HepG2 (cell line): ENCODE results near the gene BCL2L11. TPM values are rescaled to one million over a fixed set of nuclear protein-coding genes. Genes with fewer than 3 reads are reported as not detected.
A peak's percentile ranks its signal among the peaks of the same experiment; 100 is the strongest.

Source experiments
- ATAC-seq: fragments of 200-7000 bp; cut with Tn5 transposase; 3 replicates; pipeline ENCODE4 v1.9.1; 2020; ENCODE audit warnings: mild to moderate bottlenecking, moderate library complexity
- BruUV-seq: library from RNA; stranded (reverse); fragments of 400-500 nt; replicated peaks from 2 replicates; lab custom pipeline; 2021; lab: Mats Ljungman, UMichigan
- CTCF ChIA-PET: fragments of 300-600 bp; formaldehyde crosslinking; extraction: SDS; loops from one replicate; lab custom pipeline; 2021; ENCODE audit warnings: low total read pairs, inconsistent platforms, low intra/inter-chr PET ratio; lab: Yijun Ruan, JAX
- POLR2A ChIA-PET: fragments of 350-600 bp; sonication (Branson Sonifier 250); formaldehyde crosslinking; loops from one replicate; lab custom pipeline; 2020; ENCODE audit warnings: antibody characterized with exemption, inconsistent platforms; lab: Yijun Ruan, JAX
- DNase-seq: peaks from one replicate; pipeline ENCODE4 v3.0.0-alpha.2; 2015; ENCODE audit warnings: low spot score
- FAIRE-seq: peaks from 3 replicates; lab custom pipeline; 2011; peaks lifted over from hg19 to GRCh38; lab: Jason Lieb, UNC
- H2AFZ ChIP-seq: one replicate; pipeline ENCODE4 v1.6.1; 2011; ENCODE audit warnings: low read length, inconsistent platforms
- H3K27ac ChIP-seq: fragments of 300-600 bp; 3 replicates; pipeline ENCODE4 v1.8.0; 2011; ENCODE audit warnings: mixed run types, mild to moderate bottlenecking, mixed read lengths, low read length, inconsistent platforms; ENCODE audit not compliant: insufficient read depth; ENCODE audit errors: extremely low read length
- H3K27me3 ChIP-seq, 2 experiments: fragments of 200-600 bp in 1 of 2; 2 replicates in 1 of 2; 3 replicates in 1 of 2; pipeline versions ENCODE4 v1.6.0 to v1.8.0; 2011; ENCODE audit warnings: low read length in 2 of 2, mild to moderate bottlenecking in 2 of 2, moderate library complexity in 2 of 2, inconsistent platforms in 1 of 2; ENCODE audit not compliant: insufficient read depth in 2 of 2, control insufficient read depth in 1 of 2
- H3K36me3 ChIP-seq, 2 experiments: fragments of 200-600 bp in 1 of 2; replicated peaks in 1 of 2; 2 replicates in 1 of 2; 3 replicates in 1 of 2; pipeline versions ENCODE4 v1.5.1 to v1.8.0; 2011; ENCODE audit warnings: low read length in 2 of 2, inconsistent platforms in 1 of 2; ENCODE audit not compliant: insufficient read depth in 2 of 2, control insufficient read depth in 1 of 2
- H3K4me1 ChIP-seq: 2 replicates; pipeline ENCODE4 v1.5.1; 2012; ENCODE audit warnings: low read length, inconsistent platforms; ENCODE audit not compliant: insufficient read depth
- H3K4me2 ChIP-seq: 2 replicates; pipeline ENCODE4 v1.6.0; 2011; ENCODE audit warnings: low read depth, low read length, inconsistent platforms
- H3K4me3 ChIP-seq, 3 experiments: fragments of 200-600 bp in 1 of 3; sonication (generic), shearing (Covaris generic) in 1 of 3; replicated peaks in 1 of 3; 2 replicates each; pipeline ENCODE4 v1.5.1; 2011 to 2016; ENCODE audit warnings: low read length in 3 of 3, inconsistent platforms in 2 of 3, low read depth in 2 of 3, mild to moderate bottlenecking in 2 of 3, control low read depth in 1 of 3, mixed read lengths in 1 of 3; ENCODE audit not compliant: insufficient read depth in 1 of 3
- H3K79me2 ChIP-seq: one replicate; pipeline ENCODE4 v1.6.1; 2011; ENCODE audit warnings: low read length, inconsistent platforms; ENCODE audit not compliant: insufficient read depth
- H3K9ac ChIP-seq: 2 replicates; pipeline ENCODE4 v1.6.0; 2011; ENCODE audit warnings: mild to moderate bottlenecking, low read depth, low read length, inconsistent platforms; ENCODE audit not compliant: insufficient read depth
- H3K9me3 ChIP-seq: 2 replicates; pipeline ENCODE4 v1.5.1; 2012; ENCODE audit warnings: mild to moderate bottlenecking, low read length
- H4K20me1 ChIP-seq: 2 replicates; pipeline ENCODE4 v1.6.0; 2011; ENCODE audit warnings: inconsistent platforms, mild to moderate bottlenecking, low read length, moderate library complexity; ENCODE audit not compliant: insufficient read depth
- CBX5 ChIP-seq: sonication (generic); formaldehyde crosslinking; IDR thresholded peaks from 2 replicates; pipeline ENCODE4 v1.4.0; 2020; ENCODE audit warnings: missing genetic modification reagents, borderline replicate concordance
- HDAC1 ChIP-seq: sonication (generic); formaldehyde crosslinking; IDR thresholded peaks from 2 replicates; pipeline ENCODE4 v1.5.1; 2020; ENCODE audit warnings: mild to moderate bottlenecking, missing genetic modification reagents
- JUN ChIP-seq: sonication (generic); formaldehyde crosslinking; IDR thresholded peaks from 2 replicates; pipeline ENCODE4 v1.4.0; 2020; ENCODE audit warnings: mild to moderate bottlenecking, missing genetic modification reagents
- ONECUT2 ChIP-seq: sonication (generic); formaldehyde crosslinking; IDR thresholded peaks from 2 replicates; pipeline ENCODE4 v1.4.0; 2020; ENCODE audit warnings: missing genetic modification reagents
- REXO4 ChIP-seq: sonication (generic); formaldehyde crosslinking; IDR thresholded peaks from 2 replicates; pipeline ENCODE4 v1.8.0; 2022; ENCODE audit warnings: missing genetic modification reagents, mild to moderate bottlenecking, borderline replicate concordance
- SALL1 ChIP-seq: sonication (generic); formaldehyde crosslinking; IDR thresholded peaks from 2 replicates; pipeline ENCODE4 v1.8.0; 2022; ENCODE audit warnings: mild to moderate bottlenecking, missing genetic modification reagents
- SIN3A ChIP-seq: IDR thresholded peaks from 2 replicates; pipeline ENCODE4 v1.6.1; 2011; ENCODE audit warnings: low read depth, mild to moderate bottlenecking, control low read depth, low read length, borderline replicate concordance
- SOX13 ChIP-seq, 3 experiments: fragments of 450-650 bp in 1 of 3; sonication (generic) in 1 of 3; formaldehyde crosslinking in 1 of 3; IDR thresholded peaks in 2 of 3; conservative IDR thresholded peaks in 1 of 3; 2 replicates each; pipeline versions ENCODE4 v1.5.0 to v1.6.1; 2016 to 2020; ENCODE audit warnings: antibody characterized with exemption in 1 of 3, mild to moderate bottlenecking in 1 of 3, missing compliant biosample characterization in 1 of 3, missing genetic modification reagents in 1 of 3, moderate library complexity in 1 of 3
- SP2 ChIP-seq: sonication (generic); formaldehyde crosslinking; IDR thresholded peaks from 2 replicates; pipeline ENCODE4 v1.5.1; 2020; ENCODE audit warnings: mild to moderate bottlenecking, missing genetic modification reagents
- SYNCRIP ChIP-seq: fragments of 200-400 bp; formaldehyde crosslinking; IDR thresholded peaks from 2 replicates; pipeline ENCODE4 v1.6.1; 2018; ENCODE audit warnings: mild to moderate bottlenecking, low read depth, low read length; ENCODE audit not compliant: insufficient read depth
- ZNF263 ChIP-seq: sonication (generic); formaldehyde crosslinking; IDR thresholded peaks from 2 replicates; pipeline ENCODE4 v1.4.0; 2020; ENCODE audit warnings: missing genetic modification reagents
- ZNF292 ChIP-seq: sonication (generic); formaldehyde crosslinking; IDR thresholded peaks from 2 replicates; pipeline ENCODE4 v1.8.1; 2022; ENCODE audit warnings: mild to moderate bottlenecking, low read depth, missing genetic modification reagents, borderline replicate concordance
- ZNF660 ChIP-seq: sonication (generic); formaldehyde crosslinking; IDR thresholded peaks from 2 replicates; pipeline ENCODE4 v1.5.1; 2020; ENCODE audit warnings: mild to moderate bottlenecking, low read depth, missing genetic modification reagents, borderline replicate concordance
- ZNF746 ChIP-seq: sonication (generic); formaldehyde crosslinking; IDR thresholded peaks from 2 replicates; pipeline ENCODE4 v1.8.0; 2022; ENCODE audit warnings: mild to moderate bottlenecking, missing genetic modification reagents
- ZNF788 ChIP-seq: sonication (generic); formaldehyde crosslinking; IDR thresholded peaks from 2 replicates; pipeline ENCODE4 v1.5.0; 2020; ENCODE audit warnings: mild to moderate bottlenecking, missing genetic modification reagents, borderline replicate concordance
- WGBS: methylation state at CpG from one replicate; pipeline ENCODE4 v1.1.6; 2017; ENCODE audit warnings: low lambda C conversion rate; 5-methylcytosine and 5-hydroxymethylcytosine counted together
- in situ Hi-C: cut with HindIII; loops from 2 replicates; pipeline ENCODE4 v1.10.0; 2017; ENCODE audit warnings: low pct_unique_long_range_greater_than_20kb; ENCODE audit not compliant: extremely low pct_ligation_motif_present
- intact Hi-C: fragments of 100-400 bp; cut with micrococcal nuclease; formaldehyde crosslinking; loops from one replicate; pipeline ENCODE4 v1.10.0; 2022; ENCODE audit not compliant: unreplicated experiment
- polyA plus RNA-seq, 8 experiments: library from polyadenylated mRNA; depleted of rRNA in 3 of 8; stranded (reverse) in 7 of 8; unstranded in 1 of 8; fragments of >200 nt; fragmentation: Illumina TruSeq in 4 of 8; extraction: Trizol in 4 of 8; gene quantifications; 2 replicates each; pipeline versions ENCODE4 v1.2.1 to v1.2.3, GENCODE V29; 2011 to 2016; ENCODE audit warnings: low read depth in 4 of 8, missing spikeins in 1 of 8, mixed read lengths in 1 of 8; ENCODE audit not compliant: insufficient read depth in 1 of 8
- total RNA-seq, 5 experiments: library from RNA; depleted of rRNA; stranded (reverse); fragments of >200 nt; fragmentation: Illumina TruSeq; extraction: Trizol; gene quantifications; 2 replicates each; pipeline ENCODE4 v1.2.3, GENCODE V29; 2016; ENCODE audit warnings: low read depth in 1 of 5
- TF ChIP-seq, protein P1 (sequence below): sonication (generic); formaldehyde crosslinking; IDR thresholded peaks from 2 replicates; pipeline ENCODE4 v1.5.0; 2020; ENCODE audit warnings: missing genetic modification reagents
- TF ChIP-seq, protein P2 (sequence below): sonication (generic); formaldehyde crosslinking; conservative IDR thresholded peaks from 2 replicates; pipeline ENCODE4 v1.4.0; 2020; ENCODE audit warnings: mild to moderate bottlenecking, missing genetic modification reagents, moderate library complexity
- TF ChIP-seq, protein P3 (sequence below): sonication (generic); formaldehyde crosslinking; IDR thresholded peaks from 2 replicates; pipeline ENCODE4 v1.9.0; 2022; ENCODE audit warnings: missing genetic modification reagents, mild to moderate bottlenecking, borderline replicate concordance

The BCL2L11 gene
- total and polyA plus RNA-seq, 2 of the 13 experiments (the other 11 are each of a cell fraction or from before 2014, with no cell fraction given) = 6.1 to 9.7 TPM

DNA sequence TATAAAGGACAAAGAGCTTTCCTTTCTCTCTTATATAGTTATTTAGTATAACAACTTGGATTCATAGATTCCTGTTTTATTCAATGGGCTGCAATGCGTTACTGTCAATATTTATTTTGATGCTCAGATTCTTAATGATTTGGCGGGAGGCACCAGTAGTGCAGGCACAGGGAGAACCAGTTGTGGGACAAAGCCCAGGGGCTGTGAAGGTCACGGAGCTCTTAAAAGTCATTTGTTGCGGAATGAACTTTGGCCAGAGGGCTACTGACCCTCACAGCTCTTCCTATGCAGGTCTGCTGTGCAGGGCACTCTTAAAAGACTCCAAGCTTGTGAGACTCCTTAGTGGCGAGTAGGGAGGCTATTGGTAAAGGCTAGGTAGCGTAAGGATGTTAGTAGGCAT lies 34.0 kb downstream of the BCL2L11 start:
- ChIA-PET POLR2A (interaction anchor here (1.1 to 1.8 kb wide), 3 partner anchors 10 to 34 kb away, joined by 4 to 13 read pairs (median 6); partner anchors contain the start of gene BCL2L11), CTCF (no interaction called here)
- peak; percentile 36 for DNase-seq
- H4K20me1 ChIP-seq = no peaks in the 10 kb centered on the region
- peak; percentile 32 for ATAC-seq
- peaks cover 31% of the 10 kb centered on the region for H3K79me2 ChIP-seq
- peaks cover 52% of the 10 kb centered on the region for H3K4me1 ChIP-seq
- H3K36me3 ChIP-seq = peaks cover 14 to 63% of the 10 kb centered on the region in 2 experiments
- no peak overlapping the region for H3K4me2 ChIP-seq
- H3K4me3 ChIP-seq = no peak overlapping the region
- no peaks in the 10 kb centered on the region for H3K9me3 ChIP-seq
- H3K27me3 ChIP-seq = no peaks in the 10 kb centered on the region
- H3K9ac ChIP-seq = no peak overlapping the region
- FAIRE-seq = no peak
- H2AFZ ChIP-seq = no peak overlapping the region
- WGBS = 80% methylated on average over 6 of the region's 6 CpGs
- in situ Hi-C loops (no loop called here), intact Hi-C loops (loop anchor here (1.0 to 2.0 kb wide), 3 partner anchors 20 to 34 kb away; partner anchors contain the start of gene BCL2L11)
- peak overlapping the region; percentile 36 for H3K27ac ChIP-seq
- BruUV-seq = no TSS peak
- TF ChIP-seq ZNF788 (CRISPR knock-in tag) (0 out of 2 replicates have a peak, but pooled peaks have one; percentile 28), ZNF263 (CRISPR knock-in tag) (0 out of 2 replicates have a peak, but pooled peaks have one; percentile 3), ZNF746 (CRISPR knock-in tag) (no peak), SP2 (no peak), ZNF292 (CRISPR knock-in tag) (no peak), ONECUT2 (no peak), JUN (no peak), SOX13 (IDR thresholded peaks at IDR 0.05) (no peak), SOX13 (CRISPR knock-in tag; conservative IDR thresholded peaks at IDR 0.05 in 1 of 2, IDR thresholded peaks at IDR 0.05 in 1 of 2) (peak in 1 of 2 experiments; percentile 55; a peak in 2 of 4 replicates), SYNCRIP (no peak), CBX5 (CRISPR knock-in tag) (no peak), REXO4 (CRISPR knock-in tag) (no peak), ZNF660 (CRISPR knock-in tag) (no peak), SIN3A (no peak), SALL1 (CRISPR knock-in tag) (peak; percentile 51), HDAC1 (0 out of 2 replicates have a peak, but pooled peaks have one; percentile 27)
- TF ChIP-seq, protein P1, sequence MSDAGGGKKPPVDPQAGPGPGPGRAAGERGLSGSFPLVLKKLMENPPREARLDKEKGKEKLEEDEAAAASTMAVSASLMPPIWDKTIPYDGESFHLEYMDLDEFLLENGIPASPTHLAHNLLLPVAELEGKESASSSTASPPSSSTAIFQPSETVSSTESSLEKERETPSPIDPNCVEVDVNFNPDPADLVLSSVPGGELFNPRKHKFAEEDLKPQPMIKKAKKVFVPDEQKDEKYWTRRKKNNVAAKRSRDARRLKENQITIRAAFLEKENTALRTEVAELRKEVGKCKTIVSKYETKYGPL (CRISPR knock-in tag) = no peak
- TF ChIP-seq, protein P2, sequence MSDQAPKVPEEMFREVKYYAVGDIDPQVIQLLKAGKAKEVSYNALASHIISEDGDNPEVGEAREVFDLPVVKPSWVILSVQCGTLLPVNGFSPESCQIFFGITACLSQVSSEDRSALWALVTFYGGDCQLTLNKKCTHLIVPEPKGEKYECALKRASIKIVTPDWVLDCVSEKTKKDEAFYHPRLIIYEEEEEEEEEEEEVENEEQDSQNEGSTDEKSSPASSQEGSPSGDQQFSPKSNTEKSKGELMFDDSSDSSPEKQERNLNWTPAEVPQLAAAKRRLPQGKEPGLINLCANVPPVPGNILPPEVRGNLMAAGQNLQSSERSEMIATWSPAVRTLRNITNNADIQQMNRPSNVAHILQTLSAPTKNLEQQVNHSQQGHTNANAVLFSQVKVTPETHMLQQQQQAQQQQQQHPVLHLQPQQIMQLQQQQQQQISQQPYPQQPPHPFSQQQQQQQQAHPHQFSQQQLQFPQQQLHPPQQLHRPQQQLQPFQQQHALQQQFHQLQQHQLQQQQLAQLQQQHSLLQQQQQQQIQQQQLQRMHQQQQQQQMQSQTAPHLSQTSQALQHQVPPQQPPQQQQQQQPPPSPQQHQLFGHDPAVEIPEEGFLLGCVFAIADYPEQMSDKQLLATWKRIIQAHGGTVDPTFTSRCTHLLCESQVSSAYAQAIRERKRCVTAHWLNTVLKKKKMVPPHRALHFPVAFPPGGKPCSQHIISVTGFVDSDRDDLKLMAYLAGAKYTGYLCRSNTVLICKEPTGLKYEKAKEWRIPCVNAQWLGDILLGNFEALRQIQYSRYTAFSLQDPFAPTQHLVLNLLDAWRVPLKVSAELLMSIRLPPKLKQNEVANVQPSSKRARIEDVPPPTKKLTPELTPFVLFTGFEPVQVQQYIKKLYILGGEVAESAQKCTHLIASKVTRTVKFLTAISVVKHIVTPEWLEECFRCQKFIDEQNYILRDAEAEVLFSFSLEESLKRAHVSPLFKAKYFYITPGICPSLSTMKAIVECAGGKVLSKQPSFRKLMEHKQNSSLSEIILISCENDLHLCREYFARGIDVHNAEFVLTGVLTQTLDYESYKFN (CRISPR knock-in tag) = 0 out of 2 replicates have a peak, but pooled peaks have one; percentile 26
- TF ChIP-seq, protein P3, sequence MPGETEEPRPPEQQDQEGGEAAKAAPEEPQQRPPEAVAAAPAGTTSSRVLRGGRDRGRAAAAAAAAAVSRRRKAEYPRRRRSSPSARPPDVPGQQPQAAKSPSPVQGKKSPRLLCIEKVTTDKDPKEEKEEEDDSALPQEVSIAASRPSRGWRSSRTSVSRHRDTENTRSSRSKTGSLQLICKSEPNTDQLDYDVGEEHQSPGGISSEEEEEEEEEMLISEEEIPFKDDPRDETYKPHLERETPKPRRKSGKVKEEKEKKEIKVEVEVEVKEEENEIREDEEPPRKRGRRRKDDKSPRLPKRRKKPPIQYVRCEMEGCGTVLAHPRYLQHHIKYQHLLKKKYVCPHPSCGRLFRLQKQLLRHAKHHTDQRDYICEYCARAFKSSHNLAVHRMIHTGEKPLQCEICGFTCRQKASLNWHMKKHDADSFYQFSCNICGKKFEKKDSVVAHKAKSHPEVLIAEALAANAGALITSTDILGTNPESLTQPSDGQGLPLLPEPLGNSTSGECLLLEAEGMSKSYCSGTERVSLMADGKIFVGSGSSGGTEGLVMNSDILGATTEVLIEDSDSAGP (CRISPR knock-in tag) = peak; percentile 17; the same call in 1 of the 2 replicates
